IPS-20b (cell line): ENCODE results near the gene ACYP2.
"Not testable (repeated sequence)": the region's sequence is repeated elsewhere in the genome, so short reads cannot be mapped to it uniquely, and the experiment has no call there.

ENCODE experiments used
- H3K27ac ChIP-seq: one replicate; pipeline ENCODE4 v1.5.1; 2013; ENCODE audit warnings: low read length
- H3K27me3 ChIP-seq: 2 replicates; pipeline ENCODE4 v1.6.1; 2013; ENCODE audit warnings: mild to moderate bottlenecking, low read length, inconsistent platforms; ENCODE audit not compliant: insufficient read depth
- H3K36me3 ChIP-seq: 2 replicates; pipeline ENCODE4 v1.6.1; 2013; ENCODE audit warnings: low read depth, mild to moderate bottlenecking, inconsistent platforms, low read length, moderate library complexity; ENCODE audit not compliant: insufficient read depth
- H3K4me1 ChIP-seq: 2 replicates; pipeline ENCODE4 v1.6.1; 2013; ENCODE audit warnings: mild to moderate bottlenecking, control low read depth, inconsistent platforms, low read length, moderate library complexity; ENCODE audit not compliant: insufficient read depth
- H3K4me3 ChIP-seq: 2 replicates; pipeline ENCODE4 v1.5.1; 2013; ENCODE audit warnings: mild to moderate bottlenecking, low read length, inconsistent platforms
- H3K9ac ChIP-seq: 2 replicates; pipeline ENCODE4 v1.6.1; 2013; ENCODE audit warnings: low read depth, mild to moderate bottlenecking, inconsistent platforms, low read length, moderate library complexity
- H3K9me3 ChIP-seq: 2 replicates; pipeline ENCODE4 v1.6.1; 2013; ENCODE audit warnings: mild to moderate bottlenecking, low read depth, low read length, inconsistent platforms; ENCODE audit not compliant: insufficient read depth

The ACYP2 gene

GRCh38 chr2:54083445-54083844 lies 32.0 kb upstream of the ACYP2 start:
- Histone ChIP-seq H3K4me1 (peaks cover 2% of the 10 kb centered on the region; the same call in 1 of the 2 replicates), H3K36me3 (no peaks in the 10 kb centered on the region), H3K9ac (no peak overlapping the region), H3K27me3 (no peaks in the 10 kb centered on the region), H3K27ac (no peak overlapping the region), H3K4me3 (no peak overlapping the region), H3K9me3 (no peaks in the 10 kb centered on the region)

- H3K27me3 ChIP-seq, result no peaks in the 10 kb centered on the region
- no peak overlapping the region for H3K4me3 ChIP-seq
- no peaks in the 10 kb centered on the region for H3K9me3 ChIP-seq
- H3K4me1 ChIP-seq, result peaks cover 2% of the 10 kb centered on the region; the same call in 1 of the 2 replicates
- no peak overlapping the region for H3K27ac ChIP-seq
- H3K9ac ChIP-seq, result no peak overlapping the region
- no peaks in the 10 kb centered on the region for H3K36me3 ChIP-seq
Observed at GRCh38 chr2:54084600-54084999, 30.8 kb upstream of the ACYP2 start.

- Histone ChIP-seq H3K27me3 (no peaks in the 10 kb centered on the region), H3K36me3 (no peaks in the 10 kb centered on the region), H3K9me3 (no peaks in the 10 kb centered on the region), H3K27ac (no peak overlapping the region), H3K4me3 (no peak overlapping the region), H3K4me1 (peaks cover 2% of the 10 kb centered on the region; the same call in 1 of the 2 replicates), H3K9ac (no peak overlapping the region)
Observed at GRCh38 chr2:54085069-54085468, 30.3 kb upstream of the ACYP2 start.

- peaks cover 2% of the 10 kb centered on the region; the same call in 1 of the 2 replicates for H3K4me1 ChIP-seq
- no peaks in the 10 kb centered on the region for H3K36me3 ChIP-seq
- no peak overlapping the region for H3K9ac ChIP-seq
- no peaks in the 10 kb centered on the region for H3K9me3 ChIP-seq
- H3K4me3 ChIP-seq, result no peak overlapping the region
- H3K27me3 ChIP-seq, result no peaks in the 10 kb centered on the region
- no peak overlapping the region for H3K27ac ChIP-seq
Observed at GRCh38 chr2:54086157-54086556, 29.3 kb upstream of the ACYP2 start.

DNA sequence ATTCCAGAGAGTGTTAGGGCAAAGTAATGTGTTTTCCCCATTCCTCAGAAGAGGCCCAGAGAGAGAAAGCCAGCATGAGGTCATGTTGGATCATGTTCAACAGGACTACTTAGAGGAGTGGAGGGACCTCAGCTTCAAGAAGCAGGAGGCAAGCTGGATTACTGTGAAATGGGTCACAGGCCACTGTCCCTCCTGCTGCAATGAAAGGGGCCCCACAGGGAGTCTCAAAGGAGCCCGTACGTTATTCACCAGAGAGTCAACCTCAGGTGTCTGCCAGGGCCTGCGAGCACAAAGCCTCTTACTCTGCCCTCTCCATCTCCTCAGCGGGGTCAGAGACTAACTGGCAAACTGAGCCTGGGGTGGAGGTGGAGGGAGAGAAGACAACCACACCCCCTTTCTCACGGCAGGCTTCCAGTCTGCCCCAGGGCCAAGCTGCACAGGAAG lies 27.2 kb upstream of the ACYP2 start:
- H3K9ac ChIP-seq, result no peak overlapping the region
- no peaks in the 10 kb centered on the region for H3K9me3 ChIP-seq
- peaks cover 2% of the 10 kb centered on the region; the same call in 1 of the 2 replicates for H3K4me1 ChIP-seq
- H3K27ac ChIP-seq, result no peak overlapping the region
- H3K36me3 ChIP-seq, result no peaks in the 10 kb centered on the region
- no peaks in the 10 kb centered on the region for H3K27me3 ChIP-seq
- no peak overlapping the region for H3K4me3 ChIP-seq

GRCh38 chr2:54088719-54089118 lies 26.7 kb upstream of the ACYP2 start:
- Histone ChIP-seq H3K9ac (no peak overlapping the region), H3K9me3 (no peaks in the 10 kb centered on the region), H3K36me3 (no peaks in the 10 kb centered on the region), H3K27me3 (no peaks in the 10 kb centered on the region), H3K4me3 (no peak overlapping the region), H3K4me1 (peaks cover 2% of the 10 kb centered on the region; the same call in 1 of the 2 replicates), H3K27ac (no peak overlapping the region)

DNA sequence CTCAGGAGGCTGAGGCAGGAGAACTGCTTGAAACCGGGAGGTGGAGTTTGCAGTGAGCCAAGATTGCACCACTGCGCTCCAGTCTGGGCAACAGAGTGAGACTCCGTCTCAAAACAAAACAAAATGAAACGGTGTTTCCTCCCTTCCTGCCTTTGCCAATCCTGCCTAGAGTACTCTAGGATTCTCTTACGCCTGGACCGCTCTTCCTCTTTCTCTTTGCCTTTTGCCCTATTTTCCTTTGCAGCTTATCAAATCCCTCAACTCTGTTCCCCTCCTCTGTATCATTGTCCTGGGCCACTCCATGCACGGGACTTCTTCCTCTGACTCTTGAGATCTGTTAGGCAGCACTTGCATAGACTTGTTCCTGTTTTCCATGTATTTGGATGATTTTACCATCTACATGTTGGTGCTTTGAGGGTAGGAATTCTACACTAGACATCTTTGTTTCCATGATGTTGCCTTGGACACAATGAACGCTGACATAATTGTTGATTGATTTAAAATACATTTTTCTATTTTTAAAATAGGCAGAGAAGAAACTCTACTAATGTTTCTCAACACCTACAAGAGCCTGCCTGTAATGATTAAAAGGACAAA lies 24.8 kb upstream of the ACYP2 start:
- Histone ChIP-seq H3K27me3 (no peaks in the 10 kb centered on the region), H3K9me3 (no peaks in the 10 kb centered on the region), H3K27ac (no peak overlapping the region), H3K9ac (no peak overlapping the region), H3K4me1 (peaks cover 2% of the 10 kb centered on the region; the same call in 1 of the 2 replicates), H3K36me3 (no peaks in the 10 kb centered on the region), H3K4me3 (no peak overlapping the region)

GRCh38 chr2:54092940-54093339 lies 22.5 kb upstream of the ACYP2 start:
- Histone ChIP-seq H3K9ac (no peak overlapping the region), H3K4me3 (no peak overlapping the region), H3K9me3 (no peaks in the 10 kb centered on the region)

GRCh38 chr2:54095406-54095805 lies 20.0 kb upstream of the ACYP2 start:
- H3K9ac ChIP-seq, H3K4me3 ChIP-seq, H3K9me3 ChIP-seq, H3K27me3 ChIP-seq, H3K27ac ChIP-seq, H3K4me1 ChIP-seq, H3K36me3 ChIP-seq: not testable (repeated sequence)

More at GRCh38 chr2:54092940-54093339, 22.5 kb upstream of the ACYP2 start:
- Histone ChIP-seq H3K27ac (no peak overlapping the region), H3K27me3 (no peaks in the 10 kb centered on the region), H3K4me1 (peaks cover 2% of the 10 kb centered on the region; the same call in 1 of the 2 replicates), H3K36me3 (no peaks in the 10 kb centered on the region)

GRCh38 chr2:54096141-54096540 lies 19.3 kb upstream of the ACYP2 start:
- not testable (repeated sequence) for H3K9me3 ChIP-seq, H3K4me3 ChIP-seq, H3K4me1 ChIP-seq, H3K36me3 ChIP-seq, H3K27me3 ChIP-seq, H3K9ac ChIP-seq, H3K27ac ChIP-seq

GRCh38 chr2:54097124-54097523 lies 18.3 kb upstream of the ACYP2 start:
- no peaks in the 10 kb centered on the region; the same call in 1 of the 2 replicates for H3K4me1 ChIP-seq

GRCh38 chr2:54099370-54099769 lies 16.0 kb upstream of the ACYP2 start:
- H3K4me3 ChIP-seq, result no peak overlapping the region

More at GRCh38 chr2:54097124-54097523, 18.3 kb upstream of the ACYP2 start:
- no peaks in the 10 kb centered on the region for H3K36me3 ChIP-seq
- no peaks in the 10 kb centered on the region for H3K9me3 ChIP-seq
- H3K4me3 ChIP-seq, result no peak overlapping the region
- no peak overlapping the region for H3K9ac ChIP-seq
- no peak overlapping the region for H3K27ac ChIP-seq
- no peaks in the 10 kb centered on the region for H3K27me3 ChIP-seq

More at GRCh38 chr2:54099370-54099769, 16.0 kb upstream of the ACYP2 start:
- Histone ChIP-seq H3K27me3 (no peaks in the 10 kb centered on the region), H3K9ac (no peak overlapping the region), H3K27ac (no peak overlapping the region), H3K4me1 (0 out of 2 replicates have a peak, but pooled peaks cover 3% of the 10 kb centered on the region), H3K36me3 (no peaks in the 10 kb centered on the region), H3K9me3 (no peaks in the 10 kb centered on the region)
